Heart left ventricle (tissue), 13 donors: ENCODE measurements around the gene ST7.
"Not testable (repeated sequence)": the region's sequence is repeated elsewhere in the genome, so short reads cannot be mapped to it uniquely, and the experiment has no call there.

Source experiments
- POLR2A ChIP-seq, 2 donors: fragments of 450-650 bp; IDR thresholded peaks; one replicate each; pipeline ENCODE4 v1.6.1; 2017; ENCODE audit warnings: antibody characterized with exemption in 2 of 2, mild to moderate bottlenecking in 2 of 2, moderate library complexity in 2 of 2
- TF ChIP-seq, protein P1 (sequence below), 12 donors: fragments of 200-600 bp; sonication (generic) in 4 of 12; IDR thresholded peaks; one replicate each; pipeline versions ENCODE4 v1.5.0 to v1.8.0; 2018 to 2022; ENCODE audit warnings: antibody characterized with exemption in 12 of 12, mild to moderate bottlenecking in 5 of 12
- donor health status: ischemic (EF 13 %, LVEDD 7.1; RV severe dilation, severe dysfunction).
- donor health status: DM: no; HTN: yes; CAD: no.
- donor health status: DM: no; HTN: no; CAD: no.
- donor health status: ischemic (EF 25% LVEDD 6.9; RV normal size, moderate dysfunction).
- donor health status: ischemic (EF 25% LVEDD 5.7; RV mildly dilated, moderate dysfunction).
- donor health status: ischemic (EF 35%, LVEDD 5.7; RV mildly dilated, moderate dysfunction).
- donor health status: nonischemic (EF 11% LVEDD 7.7; RV severe dilation, severe dysfunction).
- donor health status: DM: yes; HTN: yes; CAD: no.
- donor health status: PGD.
- donor health status: ischemic (EF 29% LVEDD 5.4; RV normal size, mild dysfunction).
- donor health status: nonischemic (EF 23%, LVEDD 6.1; RV moderate dilation, normal function).

DNA sequence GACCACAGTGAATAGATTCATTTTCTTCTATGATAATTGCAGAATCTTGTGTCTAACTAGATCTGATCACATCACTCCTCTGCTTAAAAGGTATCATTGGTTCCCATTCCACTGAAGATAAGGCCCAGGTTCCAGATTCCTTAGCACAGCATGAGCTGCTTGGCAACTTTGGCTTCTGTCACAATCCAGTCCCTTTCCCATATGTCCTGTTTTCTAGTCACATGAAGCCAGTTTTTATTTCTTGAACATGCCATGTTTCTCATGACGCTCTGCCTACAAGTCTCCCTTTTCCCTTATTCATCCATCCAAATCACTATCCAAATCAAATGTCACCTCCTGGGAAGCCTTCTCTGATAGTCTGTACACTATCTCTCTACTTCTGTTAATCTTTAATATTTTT, 167.0 kb downstream of the ST7 start:
- not testable (repeated sequence) for TF ChIP-seq POLR2A (IDR thresholded peaks at IDR 0.05)
- TF ChIP-seq, protein P1, sequence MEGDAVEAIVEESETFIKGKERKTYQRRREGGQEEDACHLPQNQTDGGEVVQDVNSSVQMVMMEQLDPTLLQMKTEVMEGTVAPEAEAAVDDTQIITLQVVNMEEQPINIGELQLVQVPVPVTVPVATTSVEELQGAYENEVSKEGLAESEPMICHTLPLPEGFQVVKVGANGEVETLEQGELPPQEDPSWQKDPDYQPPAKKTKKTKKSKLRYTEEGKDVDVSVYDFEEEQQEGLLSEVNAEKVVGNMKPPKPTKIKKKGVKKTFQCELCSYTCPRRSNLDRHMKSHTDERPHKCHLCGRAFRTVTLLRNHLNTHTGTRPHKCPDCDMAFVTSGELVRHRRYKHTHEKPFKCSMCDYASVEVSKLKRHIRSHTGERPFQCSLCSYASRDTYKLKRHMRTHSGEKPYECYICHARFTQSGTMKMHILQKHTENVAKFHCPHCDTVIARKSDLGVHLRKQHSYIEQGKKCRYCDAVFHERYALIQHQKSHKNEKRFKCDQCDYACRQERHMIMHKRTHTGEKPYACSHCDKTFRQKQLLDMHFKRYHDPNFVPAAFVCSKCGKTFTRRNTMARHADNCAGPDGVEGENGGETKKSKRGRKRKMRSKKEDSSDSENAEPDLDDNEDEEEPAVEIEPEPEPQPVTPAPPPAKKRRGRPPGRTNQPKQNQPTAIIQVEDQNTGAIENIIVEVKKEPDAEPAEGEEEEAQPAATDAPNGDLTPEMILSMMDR (IDR thresholded peaks at IDR 0.05), result not testable (repeated sequence)
